ENCODE data around the gene SSR3.
"Not testable (repeated sequence)": the region's sequence is repeated elsewhere in the genome, so short reads cannot be mapped to it uniquely, and the experiment has no call there.

SSR3 gene

DNA sequence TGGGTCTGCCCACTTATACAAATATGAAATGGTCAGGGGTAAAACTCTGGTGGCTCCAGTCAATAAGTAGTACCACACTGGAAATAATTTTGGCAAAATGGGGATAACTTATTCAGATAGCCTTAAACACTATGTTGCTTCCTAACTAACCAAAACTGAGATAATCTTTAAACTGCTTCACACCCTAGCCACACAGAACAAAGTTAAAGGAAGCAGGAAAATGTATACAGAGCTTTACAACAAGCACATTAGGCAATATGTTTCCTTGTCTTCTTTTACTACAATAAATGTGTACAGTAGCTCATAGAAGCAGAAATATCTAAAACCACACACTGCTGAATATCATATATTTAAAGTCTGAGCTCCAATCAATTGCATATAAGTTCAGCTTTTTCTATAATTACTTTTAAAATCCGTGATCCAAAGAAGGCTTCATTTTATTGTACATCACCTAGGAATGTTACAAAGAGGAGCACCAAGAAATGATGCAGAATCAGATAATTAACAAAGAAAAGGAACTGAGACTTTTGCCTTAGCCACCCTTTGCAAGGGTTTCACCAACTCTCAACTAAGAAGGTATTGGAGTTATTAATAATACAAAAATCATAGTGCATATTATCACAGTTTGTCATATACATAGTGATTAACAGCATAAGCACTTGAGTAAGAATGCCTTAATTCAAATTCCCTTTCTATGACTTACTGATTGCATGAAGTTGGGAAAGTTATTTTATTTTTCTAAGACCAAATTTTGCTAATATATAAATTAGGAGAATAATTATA is 9.2 kb upstream of the SSR3 start:
- no peak for DNase-seq (ENCODE audit: low read depth)
- H3K4me3 ChIP-seq (ENCODE audit: low read depth, low read length): no peak overlapping the region
- TF ChIP-seq, protein P1, sequence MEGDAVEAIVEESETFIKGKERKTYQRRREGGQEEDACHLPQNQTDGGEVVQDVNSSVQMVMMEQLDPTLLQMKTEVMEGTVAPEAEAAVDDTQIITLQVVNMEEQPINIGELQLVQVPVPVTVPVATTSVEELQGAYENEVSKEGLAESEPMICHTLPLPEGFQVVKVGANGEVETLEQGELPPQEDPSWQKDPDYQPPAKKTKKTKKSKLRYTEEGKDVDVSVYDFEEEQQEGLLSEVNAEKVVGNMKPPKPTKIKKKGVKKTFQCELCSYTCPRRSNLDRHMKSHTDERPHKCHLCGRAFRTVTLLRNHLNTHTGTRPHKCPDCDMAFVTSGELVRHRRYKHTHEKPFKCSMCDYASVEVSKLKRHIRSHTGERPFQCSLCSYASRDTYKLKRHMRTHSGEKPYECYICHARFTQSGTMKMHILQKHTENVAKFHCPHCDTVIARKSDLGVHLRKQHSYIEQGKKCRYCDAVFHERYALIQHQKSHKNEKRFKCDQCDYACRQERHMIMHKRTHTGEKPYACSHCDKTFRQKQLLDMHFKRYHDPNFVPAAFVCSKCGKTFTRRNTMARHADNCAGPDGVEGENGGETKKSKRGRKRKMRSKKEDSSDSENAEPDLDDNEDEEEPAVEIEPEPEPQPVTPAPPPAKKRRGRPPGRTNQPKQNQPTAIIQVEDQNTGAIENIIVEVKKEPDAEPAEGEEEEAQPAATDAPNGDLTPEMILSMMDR (IDR thresholded peaks at IDR 0.05; ENCODE audit: low read depth, low read length): no peak
- TF ChIP-seq, protein P2, sequence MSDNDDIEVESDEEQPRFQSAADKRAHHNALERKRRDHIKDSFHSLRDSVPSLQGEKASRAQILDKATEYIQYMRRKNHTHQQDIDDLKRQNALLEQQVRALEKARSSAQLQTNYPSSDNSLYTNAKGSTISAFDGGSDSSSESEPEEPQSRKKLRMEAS (IDR thresholded peaks at IDR 0.05; ENCODE audit: low read depth, low read length): no peak

DNA sequence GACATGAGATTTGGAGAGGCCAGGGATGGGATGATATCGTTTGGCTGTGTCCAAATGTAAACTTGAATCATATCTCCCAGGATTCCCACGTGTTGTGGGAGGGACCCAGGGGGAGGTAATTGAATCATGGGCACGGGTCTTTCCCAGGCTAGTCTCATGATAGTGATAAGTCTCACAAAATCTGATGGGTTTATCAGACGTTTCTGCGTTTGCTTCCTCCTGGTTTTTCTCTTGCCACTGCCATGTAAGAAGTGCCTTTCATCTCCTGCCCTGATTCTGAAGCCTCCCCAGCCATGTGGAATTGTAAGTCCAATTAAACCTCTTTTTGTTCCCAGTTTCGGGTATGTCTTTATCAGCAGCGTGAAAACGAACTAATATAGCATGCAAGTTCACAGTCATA is 7.6 kb upstream of the SSR3 start:
- H3K4me3 ChIP-seq (ENCODE audit: low read depth, low read length); DNase-seq (ENCODE audit: low read depth): not testable (repeated sequence)

DNA sequence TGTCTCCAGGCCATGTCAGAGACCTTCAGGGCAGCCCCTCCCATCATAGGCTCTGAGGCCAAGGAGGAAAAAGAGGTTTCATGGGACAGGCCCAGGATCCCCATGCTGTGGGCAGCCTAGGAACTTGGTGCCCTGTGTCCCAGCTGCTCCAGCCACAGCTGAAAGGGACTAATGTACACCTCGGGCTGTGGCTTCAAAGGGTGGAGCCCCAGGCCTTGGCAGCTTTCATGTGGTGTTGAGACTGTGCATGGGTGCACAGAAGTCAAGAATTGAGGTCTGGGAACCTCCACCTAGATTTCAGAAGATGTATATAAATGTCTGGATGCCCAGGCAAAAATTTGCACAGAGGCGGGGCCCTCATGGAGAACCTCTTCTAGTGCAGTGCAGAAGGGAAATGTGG is 6.6 kb upstream of the SSR3 start:
- TF ChIP-seq, protein P1 (IDR thresholded peaks at IDR 0.05; ENCODE audit: low read depth, low read length): no peak
- no peak for TF ChIP-seq MYC (IDR thresholded peaks at IDR 0.05; ENCODE audit: low read depth, low read length)
- TF ChIP-seq, protein P2 (IDR thresholded peaks at IDR 0.05; ENCODE audit: low read depth, low read length): no peak
- TF ChIP-seq POLR2A (IDR thresholded peaks at IDR 0.05; ENCODE audit: extremely low read depth, insufficient read length): no peak
- DNase-seq (ENCODE audit: low read depth): no peak
- no peak overlapping the region for H3K4me3 ChIP-seq (ENCODE audit: low read depth, low read length)

DNA sequence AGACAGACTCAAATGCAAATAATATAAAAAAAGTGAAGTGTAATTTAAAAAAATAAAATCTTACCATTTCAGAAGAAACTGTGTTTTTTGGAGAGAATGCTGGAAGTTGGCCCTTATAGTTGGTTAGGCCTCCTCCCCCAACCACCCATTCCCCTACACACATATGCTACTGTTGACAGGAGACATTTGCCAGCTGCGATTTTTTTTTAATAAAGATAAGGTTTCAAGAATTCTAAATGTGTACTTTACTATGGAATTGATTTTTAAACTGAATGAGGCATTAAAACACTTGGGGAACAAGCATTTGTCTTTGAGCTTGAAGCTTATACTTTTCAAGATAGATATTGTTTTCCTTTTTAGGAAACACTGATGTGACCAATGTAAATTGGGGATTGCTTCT is 4.4 kb upstream of the SSR3 start:
- H3K4me3 ChIP-seq (ENCODE audit: low read depth, low read length): no peak overlapping the region
- DNase-seq (ENCODE audit: low read depth): no peak
- TF ChIP-seq MYC (IDR thresholded peaks at IDR 0.05; ENCODE audit: low read depth, low read length) (no peak), POLR2A (IDR thresholded peaks at IDR 0.05; ENCODE audit: extremely low read depth, insufficient read length) (no peak)
- TF ChIP-seq, protein P2 (IDR thresholded peaks at IDR 0.05; ENCODE audit: low read depth, low read length): no peak
- TF ChIP-seq, protein P1 (IDR thresholded peaks at IDR 0.05; ENCODE audit: low read depth, low read length): no peak

DNA sequence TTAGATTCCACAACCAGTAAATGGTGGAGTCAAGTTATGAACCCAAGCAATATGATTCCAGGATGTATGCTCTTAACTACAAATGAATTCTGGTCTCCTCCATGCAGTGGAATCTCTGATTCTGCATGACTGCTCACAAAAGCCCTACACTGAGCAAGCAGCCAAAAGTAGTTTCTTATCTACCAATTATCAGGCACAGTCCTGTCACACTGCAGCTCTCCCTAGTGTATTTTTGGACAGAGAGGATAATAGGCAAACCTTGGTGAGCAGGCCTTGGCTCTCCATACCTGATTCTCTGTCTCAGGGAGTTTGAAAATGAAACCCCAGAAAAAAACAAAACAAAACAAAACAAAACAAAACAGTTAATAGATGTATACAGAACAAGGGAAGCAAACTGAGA is 3.5 kb upstream of the SSR3 start:
- no peak for DNase-seq (ENCODE audit: low read depth)
- TF ChIP-seq, protein P1 (IDR thresholded peaks at IDR 0.05; ENCODE audit: low read depth, low read length): no peak
- TF ChIP-seq POLR2A (IDR thresholded peaks at IDR 0.05; ENCODE audit: extremely low read depth, insufficient read length): no peak
- TF ChIP-seq MYC (IDR thresholded peaks at IDR 0.05; ENCODE audit: low read depth, low read length): no peak
- TF ChIP-seq, protein P2 (IDR thresholded peaks at IDR 0.05; ENCODE audit: low read depth, low read length): no peak
- no peak overlapping the region for H3K4me3 ChIP-seq (ENCODE audit: low read depth, low read length)

DNA sequence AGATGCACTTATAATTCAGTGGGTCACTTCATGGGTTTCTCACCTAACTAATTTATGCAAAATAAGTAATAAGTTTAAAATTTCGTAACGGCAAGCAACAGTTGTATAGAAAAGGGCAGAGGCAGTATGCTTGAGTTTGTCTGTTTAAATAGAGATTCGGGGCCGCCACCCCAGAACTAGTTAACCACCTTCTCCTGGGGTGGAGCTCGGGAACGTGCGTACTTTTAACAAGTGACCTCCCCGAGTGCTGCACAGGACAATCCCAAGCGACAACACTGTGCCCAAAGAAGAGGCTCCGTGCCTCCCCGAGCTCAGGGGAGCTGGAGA is 439 bp downstream of the SSR3 start:
- TF ChIP-seq MYC (IDR thresholded peaks at IDR 0.05; ENCODE audit: low read depth, low read length) (no peak), POLR2A (IDR thresholded peaks at IDR 0.05; ENCODE audit: extremely low read depth, insufficient read length) (no peak)
- TF ChIP-seq, protein P1 (IDR thresholded peaks at IDR 0.05; ENCODE audit: low read depth, low read length): no peak
- TF ChIP-seq, protein P2 (IDR thresholded peaks at IDR 0.05; ENCODE audit: low read depth, low read length): no peak
- no peak for DNase-seq (ENCODE audit: low read depth)
- peak overlapping the region; percentile 79 for H3K4me3 ChIP-seq (ENCODE audit: low read depth, low read length)
